Lower leg skin (tissue), 3 donors: Measurements from ENCODE around the gene CNIH2.

Experiments used
- POLR2A ChIP-seq, 2 donors: fragments of 450-650 bp; IDR thresholded peaks; one replicate each; pipeline ENCODE4 v1.6.1; 2016 to 2017; ENCODE audit warnings: antibody characterized with exemption in 2 of 2, mild to moderate bottlenecking in 1 of 2, moderate library complexity in 1 of 2
- TF ChIP-seq, protein P1 (sequence below), 3 donors: fragments of 450-650 bp; IDR thresholded peaks; one replicate each; pipeline ENCODE4 v1.5.1; 2016; ENCODE audit warnings: antibody characterized with exemption in 3 of 3, mild to moderate bottlenecking in 3 of 3, moderate library complexity in 2 of 3

- TF ChIP-seq POLR2A (IDR thresholded peaks at IDR 0.05) = no peak
- TF ChIP-seq, protein P1, sequence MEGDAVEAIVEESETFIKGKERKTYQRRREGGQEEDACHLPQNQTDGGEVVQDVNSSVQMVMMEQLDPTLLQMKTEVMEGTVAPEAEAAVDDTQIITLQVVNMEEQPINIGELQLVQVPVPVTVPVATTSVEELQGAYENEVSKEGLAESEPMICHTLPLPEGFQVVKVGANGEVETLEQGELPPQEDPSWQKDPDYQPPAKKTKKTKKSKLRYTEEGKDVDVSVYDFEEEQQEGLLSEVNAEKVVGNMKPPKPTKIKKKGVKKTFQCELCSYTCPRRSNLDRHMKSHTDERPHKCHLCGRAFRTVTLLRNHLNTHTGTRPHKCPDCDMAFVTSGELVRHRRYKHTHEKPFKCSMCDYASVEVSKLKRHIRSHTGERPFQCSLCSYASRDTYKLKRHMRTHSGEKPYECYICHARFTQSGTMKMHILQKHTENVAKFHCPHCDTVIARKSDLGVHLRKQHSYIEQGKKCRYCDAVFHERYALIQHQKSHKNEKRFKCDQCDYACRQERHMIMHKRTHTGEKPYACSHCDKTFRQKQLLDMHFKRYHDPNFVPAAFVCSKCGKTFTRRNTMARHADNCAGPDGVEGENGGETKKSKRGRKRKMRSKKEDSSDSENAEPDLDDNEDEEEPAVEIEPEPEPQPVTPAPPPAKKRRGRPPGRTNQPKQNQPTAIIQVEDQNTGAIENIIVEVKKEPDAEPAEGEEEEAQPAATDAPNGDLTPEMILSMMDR (IDR thresholded peaks at IDR 0.05) = no peak
Measured at GRCh38 chr11:66293352-66293751, 15.4 kb downstream of the CNIH2 start.
